ENCODE results near the gene APBA3. TPM values are rescaled to one million over a fixed set of nuclear protein-coding genes. Genes with fewer than 3 reads are reported as not detected.

The APBA3 gene
- total RNA-seq, 1 experiment from 2014 or later, result 19.3 TPM

DNA sequence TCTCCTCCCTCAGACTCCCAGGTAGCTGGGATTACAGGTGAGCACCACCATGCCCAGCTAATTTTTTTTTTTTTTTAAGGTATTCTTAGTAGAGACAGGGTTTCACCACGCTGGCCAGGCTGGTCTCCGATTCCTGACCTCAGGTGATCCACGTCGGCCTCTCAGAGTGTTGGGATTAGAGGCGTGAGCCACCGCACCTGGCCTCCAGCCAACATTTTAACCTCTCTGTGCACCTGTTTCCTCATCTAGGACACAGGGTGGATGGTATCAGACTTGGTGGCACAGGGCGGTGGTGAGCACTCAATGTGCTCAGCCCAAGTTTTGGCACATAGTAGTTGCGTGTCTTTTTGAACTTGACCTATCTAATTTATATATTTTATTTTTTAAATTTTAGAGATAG lies 12.5 kb downstream of the APBA3 start:
- DNase-seq (ENCODE audit: low read depth), result no peak

GRCh38 chr19:3746371-3747056 lies 15.0 kb downstream of the APBA3 start:
- DNase-seq (ENCODE audit: low read depth), result no peak

GRCh38 chr19:3745363-3746045 lies 16.0 kb downstream of the APBA3 start:
- no peak for DNase-seq (ENCODE audit: low read depth)

DNA sequence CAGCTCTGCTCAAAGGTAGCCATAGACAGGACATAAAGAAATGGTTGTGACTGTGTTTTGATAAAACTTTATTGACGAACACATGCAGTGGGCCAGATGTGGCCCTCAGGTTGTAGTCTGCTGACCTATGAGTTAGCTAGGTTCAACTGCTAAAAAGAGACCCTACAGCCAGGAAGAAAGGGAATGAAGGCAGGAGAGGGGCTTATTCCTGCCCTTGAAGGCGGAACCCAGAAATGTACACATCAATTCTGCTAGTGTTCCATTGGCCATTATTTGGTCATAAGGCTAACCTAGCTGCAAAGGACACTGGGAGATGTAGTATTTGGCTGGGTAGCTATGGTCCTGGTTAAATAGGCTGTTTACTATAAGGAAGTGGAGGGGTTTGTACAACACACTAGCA lies 18.0 kb downstream of the APBA3 start:
- no peak for DNase-seq (ENCODE audit: low read depth)

DNA sequence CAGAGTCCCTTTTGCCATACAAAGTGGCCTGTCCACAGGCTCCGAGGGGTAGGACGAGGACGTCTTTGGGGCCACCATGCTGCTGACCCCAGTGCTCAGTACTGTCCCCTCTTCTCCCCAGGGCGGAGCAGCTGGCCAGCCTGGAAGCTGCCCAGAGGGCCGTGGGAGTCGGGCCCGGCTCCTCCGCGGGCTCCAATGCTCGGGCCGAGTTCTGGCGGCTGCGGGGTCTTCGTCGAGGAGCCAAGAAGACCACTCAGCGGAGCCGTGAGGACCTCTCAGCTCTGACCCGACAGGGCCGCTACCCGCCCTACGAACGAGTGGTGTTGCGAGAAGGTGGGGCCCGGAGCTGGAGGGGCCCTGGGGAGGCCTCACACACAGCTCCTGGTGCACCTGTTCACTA lies 21.1 kb downstream of the APBA3 start:
- DNase-seq (ENCODE audit: low read depth), result no peak

DNA sequence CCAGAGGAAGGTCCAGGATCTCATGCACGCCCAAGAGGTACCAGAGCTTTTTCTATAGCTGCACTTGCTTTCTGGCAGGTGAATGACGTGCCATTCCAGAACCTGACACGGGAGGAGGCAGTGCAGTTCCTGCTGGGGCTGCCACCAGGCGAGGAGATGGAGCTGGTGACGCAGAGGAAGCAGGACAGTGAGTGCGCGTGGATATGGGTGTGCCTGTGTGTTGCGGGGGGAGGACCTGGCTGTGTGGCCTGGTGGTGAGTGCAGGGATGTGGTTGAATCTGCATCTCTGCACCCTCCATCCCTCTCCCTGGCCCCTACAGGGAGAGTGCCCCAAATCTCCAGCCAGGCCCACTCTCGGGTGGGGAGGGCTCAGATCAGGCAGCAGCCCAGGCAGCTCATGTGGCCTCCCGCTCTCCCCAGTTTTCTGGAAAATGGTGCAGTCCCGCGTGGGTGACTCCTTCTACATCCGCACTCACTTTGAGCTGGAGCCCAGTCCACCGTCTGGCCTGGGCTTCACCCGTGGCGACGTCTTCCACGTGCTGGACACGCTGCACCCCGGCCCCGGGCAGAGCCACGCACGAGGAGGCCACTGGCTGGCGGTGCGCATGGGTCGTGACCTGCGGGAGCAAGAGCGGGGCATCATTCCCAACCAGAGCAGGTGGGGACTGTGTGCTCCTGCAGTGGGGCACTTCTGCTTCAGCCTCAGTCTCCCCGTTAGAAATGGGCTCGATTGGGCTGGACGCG lies 22.8 kb downstream of the APBA3 start:
- DNase-seq (ENCODE audit: low read depth), result no peak

DNA sequence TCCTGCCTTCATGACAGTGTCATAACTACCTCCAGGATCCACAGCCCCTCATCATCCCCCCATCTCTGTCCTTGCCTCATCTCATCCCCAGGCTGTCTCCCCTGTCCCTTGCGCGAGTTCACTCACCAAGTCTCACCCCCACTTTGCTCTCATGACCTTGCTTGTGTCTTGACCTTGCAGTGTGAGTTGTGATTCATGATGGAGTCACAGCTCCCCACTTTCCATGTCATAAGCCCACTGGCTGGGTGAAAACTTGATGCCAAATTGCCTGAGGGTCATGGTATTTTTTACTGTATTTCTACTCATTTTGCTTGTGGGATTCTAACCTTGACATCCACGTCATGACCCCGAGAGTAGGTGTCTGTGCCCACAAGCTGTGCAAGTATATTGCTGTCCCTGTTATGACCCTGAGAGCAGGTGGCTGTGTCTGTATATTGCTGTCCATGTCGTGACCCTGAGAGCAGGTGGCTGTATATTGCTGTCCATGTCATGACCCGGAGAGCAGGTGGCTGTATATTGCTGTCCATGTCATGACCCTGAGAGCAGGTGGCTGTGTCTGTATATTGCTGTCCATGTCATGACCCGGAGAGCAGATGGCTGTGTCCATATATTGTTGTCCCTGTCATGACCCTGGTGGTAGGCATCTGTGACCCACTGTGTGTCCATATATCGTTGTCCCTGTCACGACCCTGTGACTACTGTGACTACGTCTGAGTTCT lies 23.8 kb downstream of the APBA3 start:
- DNase-seq (ENCODE audit: low read depth), result no peak

DNA sequence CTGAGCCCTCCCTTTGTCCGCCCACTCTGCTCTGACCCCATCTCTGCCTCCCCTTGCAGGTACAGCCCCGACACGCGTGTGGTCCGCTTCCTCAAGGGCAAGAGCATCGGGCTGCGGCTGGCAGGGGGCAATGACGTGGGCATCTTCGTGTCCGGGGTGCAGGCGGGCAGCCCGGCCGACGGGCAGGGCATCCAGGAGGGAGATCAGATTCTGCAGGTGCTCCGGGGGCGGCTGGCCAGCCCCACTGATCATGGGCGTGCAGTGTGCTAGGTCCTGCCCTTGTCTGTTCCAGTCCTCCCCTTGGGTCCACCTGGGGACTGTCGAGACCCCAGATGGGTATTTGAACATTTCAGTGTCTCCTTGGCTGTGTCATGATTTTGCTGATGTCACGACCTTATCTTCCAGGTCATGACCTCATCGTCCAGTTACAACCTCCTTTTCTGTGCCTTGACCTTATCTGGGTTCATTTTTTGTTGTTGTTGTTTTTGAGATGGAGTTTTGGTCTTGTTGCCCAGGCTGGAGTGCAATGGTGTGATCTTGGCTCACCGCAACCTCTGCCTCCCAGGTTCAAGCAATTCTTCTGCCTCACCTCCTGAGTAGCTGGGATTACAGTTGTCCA lies 25.3 kb downstream of the APBA3 start:
- DNase-seq (ENCODE audit: low read depth), result no peak

GRCh38 chr19:3734310-3734600 lies 27.2 kb downstream of the APBA3 start:
- DNase-seq (ENCODE audit: low read depth), result no peak

DNA sequence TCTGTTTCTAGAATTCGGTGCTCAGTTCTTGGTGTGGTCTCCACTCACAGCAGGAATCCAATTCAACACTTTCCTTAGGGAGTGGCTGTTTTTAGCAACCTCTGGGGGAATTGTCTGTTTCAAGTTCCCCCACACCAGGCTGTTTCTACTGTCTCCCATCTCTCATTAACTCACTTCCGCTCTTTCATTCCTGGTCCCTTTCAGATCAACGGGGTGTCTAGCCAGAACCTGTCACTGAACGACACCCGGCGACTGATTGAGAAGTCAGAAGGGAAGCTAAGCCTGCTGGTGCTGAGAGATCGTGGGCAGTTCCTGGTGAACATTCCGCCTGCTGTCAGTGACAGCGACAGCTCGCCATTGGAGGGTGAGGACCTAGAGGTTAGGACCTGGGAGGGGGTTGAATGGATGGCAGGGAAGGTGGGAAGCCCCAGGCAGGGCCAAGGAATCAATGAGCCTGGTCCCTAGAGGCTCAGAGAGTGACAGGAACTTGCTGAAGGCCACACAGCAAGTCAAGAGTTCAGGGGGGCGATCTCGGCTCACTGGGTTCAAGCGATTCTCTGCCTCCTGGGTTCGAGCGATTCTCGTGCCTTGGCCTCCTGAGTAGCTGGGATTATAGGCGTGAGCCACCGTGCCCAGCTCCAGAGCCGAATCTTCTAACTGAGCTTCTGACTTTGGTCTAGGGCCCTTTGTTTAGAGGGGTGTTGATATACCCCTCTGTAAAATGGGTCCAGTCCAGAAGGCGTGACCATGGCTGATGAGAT lies 27.8 kb downstream of the APBA3 start:
- no peak for DNase-seq (ENCODE audit: low read depth)

DNA sequence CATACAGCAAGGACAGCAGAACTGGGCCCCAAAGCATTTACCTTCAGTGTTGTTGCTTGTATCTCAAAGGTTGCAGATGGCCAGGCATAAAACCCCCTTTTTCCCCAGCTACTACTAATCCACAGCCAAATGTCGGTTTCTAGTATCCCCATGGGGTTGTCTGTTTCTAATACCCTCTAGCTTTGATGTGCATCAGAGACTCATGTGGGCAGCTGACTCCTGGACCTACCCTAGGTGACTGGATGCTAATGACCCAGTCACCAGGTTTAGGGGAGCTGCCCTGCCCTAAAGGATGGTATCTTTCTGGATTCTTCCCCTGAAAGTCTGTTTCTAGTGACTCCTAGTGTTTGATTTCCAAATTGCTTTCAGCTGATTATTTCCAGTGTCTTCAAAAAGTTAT lies 29.4 kb downstream of the APBA3 start:
- DNase-seq (ENCODE audit: low read depth), result no peak

DNA sequence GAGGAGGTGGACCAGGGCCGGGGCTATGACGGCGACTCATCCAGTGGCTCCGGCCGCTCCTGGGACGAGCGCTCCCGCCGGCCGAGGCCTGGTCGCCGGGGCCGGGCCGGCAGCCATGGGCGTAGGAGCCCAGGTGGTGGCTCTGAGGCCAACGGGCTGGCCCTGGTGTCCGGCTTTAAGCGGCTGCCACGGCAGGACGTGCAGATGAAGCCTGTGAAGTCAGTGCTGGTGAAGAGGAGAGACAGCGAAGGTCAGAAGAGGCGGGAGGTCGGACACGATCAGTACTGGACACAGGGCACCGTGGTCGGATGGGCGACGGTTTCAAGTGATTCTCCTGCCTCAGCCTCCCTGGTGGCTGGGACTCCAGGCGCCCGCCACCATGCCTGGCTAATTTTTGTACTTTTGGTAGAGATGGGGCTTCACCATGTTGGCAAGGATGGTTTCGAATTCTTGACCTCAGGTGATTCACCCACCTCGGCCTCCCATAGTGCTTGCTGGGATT lies 31.0 kb downstream of the APBA3 start:
- no peak for DNase-seq (ENCODE audit: low read depth)

DNA sequence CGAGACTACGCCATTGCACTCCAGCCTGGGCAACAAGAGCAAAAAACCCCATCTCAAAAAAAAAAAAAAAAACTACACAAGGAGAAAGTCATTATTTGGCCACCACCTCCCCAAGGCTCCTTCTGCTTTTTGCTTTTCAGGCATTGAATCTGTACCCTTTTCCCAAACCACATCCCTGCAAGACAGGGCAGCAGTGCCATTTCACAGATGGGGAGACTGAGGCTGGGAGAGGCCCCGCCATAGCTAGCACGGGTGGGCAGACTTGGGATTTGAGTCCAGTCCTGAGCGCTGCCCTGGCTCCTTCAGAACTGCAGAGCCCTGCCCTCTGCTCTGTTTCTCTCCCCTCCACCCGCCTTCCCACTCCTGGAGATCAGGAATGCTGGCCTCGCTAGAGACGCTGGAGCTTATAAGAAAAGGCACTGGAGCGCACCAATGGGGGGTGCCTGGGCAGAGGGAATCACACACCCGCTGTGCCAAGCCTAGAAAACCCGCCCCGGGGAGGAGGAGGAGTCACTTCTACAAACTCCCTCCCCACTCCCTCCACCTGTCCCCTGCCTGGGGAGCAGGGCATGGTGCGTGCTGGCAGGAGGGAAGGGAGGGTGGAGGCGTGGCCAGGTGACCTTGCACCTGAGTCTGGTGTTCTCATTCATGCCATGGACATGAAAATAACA lies 35.7 kb downstream of the APBA3 start:
- DNase-seq (ENCODE audit: low read depth), result no peak

DNA sequence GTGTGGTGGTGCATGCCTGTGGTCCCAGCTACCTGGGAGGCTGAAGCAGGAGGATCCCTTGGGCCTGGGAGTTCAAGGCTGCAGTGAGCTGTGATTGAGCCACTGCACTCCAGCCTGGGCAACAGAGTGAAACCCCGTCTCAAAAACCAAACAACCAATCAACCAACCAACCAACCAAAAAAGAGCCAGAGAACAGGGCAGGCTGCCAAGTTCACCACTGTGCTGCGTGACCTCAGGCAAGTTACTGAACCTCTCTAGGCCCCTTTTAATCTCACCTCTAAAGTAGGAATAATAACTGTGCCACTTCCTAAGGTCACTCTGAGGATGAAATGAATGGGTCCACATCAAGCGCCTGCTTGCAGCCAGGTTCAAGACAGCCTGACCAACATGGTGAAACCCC lies 36.4 kb downstream of the APBA3 start:
- no peak for DNase-seq (ENCODE audit: low read depth)

- DNase-seq (ENCODE audit: low read depth), result no peak
Measured at GRCh38 chr19:3723883-3724282, 37.6 kb downstream of the APBA3 start.

DNA sequence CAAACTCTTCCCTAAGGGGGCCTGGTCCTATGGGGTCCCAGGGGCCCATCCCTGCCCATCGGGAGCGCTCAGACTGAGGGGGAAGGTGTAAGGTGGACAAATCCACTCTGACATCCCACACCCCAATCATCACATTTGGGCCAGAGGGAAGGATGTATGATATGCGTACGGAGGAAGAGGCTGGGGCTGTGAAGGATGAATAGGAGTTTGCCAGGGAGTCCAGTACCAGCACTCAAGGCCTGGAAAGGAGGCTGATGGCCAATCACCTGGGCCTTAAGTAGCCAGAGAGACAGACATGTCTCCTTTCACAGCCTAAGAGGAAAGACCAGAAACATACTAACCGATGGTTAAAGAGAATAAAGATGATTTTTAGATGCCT lies 38.4 kb downstream of the APBA3 start:
- DNase-seq (ENCODE audit: low read depth), result no peak

GRCh38 chr19:3722443-3723109 lies 38.9 kb downstream of the APBA3 start:
- DNase-seq (ENCODE audit: low read depth), result no peak

- DNase-seq (ENCODE audit: low read depth), result no peak
Measured at GRCh38 chr19:3721887-3722442, 39.5 kb downstream of the APBA3 start.

DNA sequence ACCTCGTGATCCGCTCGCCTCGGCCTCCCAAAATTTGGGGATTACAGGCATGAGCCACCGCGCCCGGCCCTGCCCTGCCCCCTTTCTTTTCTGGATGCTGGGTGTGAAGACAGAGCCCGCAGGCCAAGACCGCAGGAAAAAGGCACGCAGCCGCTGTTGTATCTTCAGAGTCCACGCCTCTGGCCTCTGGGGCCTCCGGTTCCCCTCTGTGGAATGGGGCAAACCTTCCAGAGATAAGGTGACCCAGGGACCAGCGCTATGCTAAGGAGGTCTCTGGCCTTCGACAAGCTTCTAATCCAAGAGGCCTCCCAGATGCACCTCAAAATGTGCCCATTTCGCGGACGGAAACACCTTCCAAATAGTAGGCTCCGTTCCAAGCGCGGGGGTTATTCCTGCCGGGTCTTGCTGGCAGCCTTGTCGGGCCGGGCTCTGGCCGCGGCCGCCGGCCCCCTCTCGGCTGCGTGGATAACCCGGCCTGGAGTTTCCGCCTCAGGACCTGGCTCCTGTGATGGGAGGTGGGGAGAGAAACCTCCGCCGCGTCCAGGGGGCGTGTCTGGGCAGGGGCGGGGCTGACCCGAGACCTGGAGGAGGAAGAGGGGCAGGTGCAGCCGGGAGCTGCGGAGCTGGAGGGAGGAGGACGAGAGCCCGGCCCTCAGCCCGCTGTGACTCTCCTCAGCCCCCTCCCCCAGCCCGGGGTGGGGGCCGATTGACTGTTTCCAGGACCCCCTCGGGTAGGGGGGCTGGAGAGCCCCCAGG lies 40.2 kb downstream of the APBA3 start:
- DNase-seq (ENCODE audit: low read depth), result peak; percentile 71
